Ectodermal cell (in vitro differentiated cells): ENCODE data around the gene PDXK.
"Not testable (repeated sequence)": the region's sequence is repeated elsewhere in the genome, so short reads cannot be mapped to it uniquely, and the experiment has no call there.

Experiments
- H3K27ac ChIP-seq: 2 replicates; pipeline ENCODE4 v1.7.0; 2013; ENCODE audit warnings: mild to moderate bottlenecking, low read depth, low read length; ENCODE audit not compliant: insufficient read depth, poor library complexity, severe bottlenecking
- H3K27me3 ChIP-seq: 2 replicates; pipeline ENCODE4 v1.7.0; 2013; ENCODE audit warnings: mild to moderate bottlenecking, low read length; ENCODE audit not compliant: insufficient read depth, control insufficient read depth, poor library complexity, severe bottlenecking
- H3K36me3 ChIP-seq: one replicate; pipeline ENCODE4 v1.7.0; 2013; ENCODE audit warnings: low read length; ENCODE audit not compliant: control insufficient read depth, insufficient read depth
- H3K4me1 ChIP-seq: one replicate; pipeline ENCODE4 v1.7.0; 2013; ENCODE audit warnings: low read length; ENCODE audit not compliant: control insufficient read depth, insufficient read depth
- H3K4me3 ChIP-seq: 2 replicates; pipeline ENCODE4 v1.7.0; 2013; ENCODE audit warnings: low read depth, low read length, control low read depth; ENCODE audit not compliant: insufficient read depth
- H3K9me3 ChIP-seq: 2 replicates; pipeline ENCODE4 v1.7.0; 2013; ENCODE audit warnings: mild to moderate bottlenecking, low read length, moderate library complexity; ENCODE audit not compliant: control insufficient read depth
- WGBS, 2 experiments: methylation state at CpG; one replicate each; pipeline ENCODE4 v1.1.7; 2013; ENCODE audit warnings: missing lambda C conversion rate in 2 of 2; 5-methylcytosine and 5-hydroxymethylcytosine counted together

The PDXK gene

GRCh38 chr21:43712268-43712942, 6.5 kb upstream of the PDXK start:
- H3K27ac ChIP-seq = no peak overlapping the region
- H3K4me3 ChIP-seq = no peak overlapping the region

GRCh38 chr21:43713123-43713522, 5.8 kb upstream of the PDXK start:
- not testable (repeated sequence) for H3K4me1 ChIP-seq, H3K9me3 ChIP-seq, H3K4me3 ChIP-seq, H3K36me3 ChIP-seq, H3K27ac ChIP-seq
- 92 to 96% methylated on average over 6 of the region's 6 CpGs for WGBS, 2 experiments
- peaks cover 16% of the 10 kb centered on the region for H3K27me3 ChIP-seq

More at GRCh38 chr21:43712268-43712942, 6.5 kb upstream of the PDXK start:
- Histone ChIP-seq H3K9me3 (no peaks in the 10 kb centered on the region), H3K27me3 (peaks cover 10% of the 10 kb centered on the region), H3K4me1 (no peaks in the 10 kb centered on the region), H3K36me3 (no peaks in the 10 kb centered on the region)
- WGBS, 2 experiments = 76 to 77% methylated on average over 13 of the region's 13 CpGs

GRCh38 chr21:43716376-43717165, 2.4 kb upstream of the PDXK start:
- WGBS, 2 experiments = 84 to 88% methylated on average over 12 of the region's 12 CpGs
- Histone ChIP-seq H3K9me3 (no peaks in the 10 kb centered on the region), H3K4me1 (peaks cover 7% of the 10 kb centered on the region), H3K27ac (no peak overlapping the region), H3K4me3 (no peak overlapping the region), H3K27me3 (peaks cover 36% of the 10 kb centered on the region), H3K36me3 (no peaks in the 10 kb centered on the region)

- H3K36me3 ChIP-seq = no peaks in the 10 kb centered on the region
- no peak overlapping the region for H3K27ac ChIP-seq
- H3K27me3 ChIP-seq = peaks cover 36% of the 10 kb centered on the region
- no peak overlapping the region for H3K4me3 ChIP-seq
- 94 to 95% methylated on average over 12 to 13 of the region's 13 CpGs for WGBS, 2 experiments
- H3K4me1 ChIP-seq = peaks cover 7% of the 10 kb centered on the region
- no peaks in the 10 kb centered on the region for H3K9me3 ChIP-seq
These were observed 1.6 kb upstream of the PDXK start for GRCh38 chr21:43717166-43717853.

- H3K4me1 ChIP-seq = peaks cover 7% of the 10 kb centered on the region
- H3K27ac ChIP-seq = no peak overlapping the region
- WGBS, 2 experiments = 27% methylated on average over 70 of the region's 70 CpGs
- H3K27me3 ChIP-seq = peaks cover 36% of the 10 kb centered on the region
- H3K4me3 ChIP-seq = peak overlapping the region; percentile 83
- H3K9me3 ChIP-seq = no peaks in the 10 kb centered on the region
- no peaks in the 10 kb centered on the region for H3K36me3 ChIP-seq
These were observed 710 bp upstream of the PDXK start for GRCh38 chr21:43717967-43718871.

- H3K4me1 ChIP-seq = peaks cover 7% of the 10 kb centered on the region
- H3K27ac ChIP-seq = no peak overlapping the region
- no peaks in the 10 kb centered on the region for H3K36me3 ChIP-seq
- 17 to 19% methylated on average over 49 of the region's 49 CpGs for WGBS, 2 experiments
- H3K27me3 ChIP-seq = peaks cover 36% of the 10 kb centered on the region
- H3K4me3 ChIP-seq = peak overlapping the region; percentile 83
- no peaks in the 10 kb centered on the region for H3K9me3 ChIP-seq
These were observed 1.0 kb downstream of the PDXK start for GRCh38 chr21:43719748-43720538.

- H3K4me3 ChIP-seq = peak overlapping the region; percentile 83
- no peaks in the 10 kb centered on the region for H3K36me3 ChIP-seq
- 89 to 91% methylated on average over 16 of the region's 16 CpGs for WGBS, 2 experiments
- H3K27me3 ChIP-seq = peaks cover 36% of the 10 kb centered on the region
- H3K9me3 ChIP-seq = no peaks in the 10 kb centered on the region
- H3K4me1 ChIP-seq = peaks cover 7% of the 10 kb centered on the region
- H3K27ac ChIP-seq = no peak overlapping the region
These were observed 1.7 kb downstream of the PDXK start for GRCh38 chr21:43720539-43721166.

- Histone ChIP-seq H3K4me3 (no peak overlapping the region), H3K36me3 (no peaks in the 10 kb centered on the region), H3K9me3 (no peaks in the 10 kb centered on the region), H3K27ac (no peak overlapping the region), H3K4me1 (peaks cover 7% of the 10 kb centered on the region), H3K27me3 (peaks cover 32% of the 10 kb centered on the region)
- WGBS, 2 experiments = 93 to 94% methylated on average over 4 of the region's 4 CpGs
These were observed 2.3 kb downstream of the PDXK start for GRCh38 chr21:43721206-43721605.

GRCh38 chr21:43721939-43722338, 3.0 kb downstream of the PDXK start:
- Histone ChIP-seq H3K4me1 (peaks cover 7% of the 10 kb centered on the region), H3K9me3 (no peaks in the 10 kb centered on the region), H3K27me3 (peaks cover 26% of the 10 kb centered on the region), H3K27ac (no peak overlapping the region), H3K36me3 (no peaks in the 10 kb centered on the region), H3K4me3 (no peak overlapping the region)
- 92 to 93% methylated on average over 3 of the region's 3 CpGs for WGBS, 2 experiments
